HG03558 (cell line): Measurements from ENCODE around the gene ZSCAN23.
A peak's percentile ranks its signal among the peaks of the same experiment; 100 is the strongest.
"Not testable (repeated sequence)": the region's sequence is repeated elsewhere in the genome, so short reads cannot be mapped to it uniquely, and the experiment has no call there.

ENCODE experiments used
- ATAC-seq: cut with Tn5 transposase; IDR thresholded peaks from one replicate; pipeline ENCODE4 v1.9.1; 2021; ENCODE audit warnings: moderate number of reproducible peaks; ENCODE audit not compliant: unreplicated experiment; ENCODE audit errors: extremely low read depth

The ZSCAN23 gene

GRCh38 chr6:28443112-28443773 is at the start of gene ZSCAN23:
ZSCAN23 (minus strand) TSS chr6:28443491; CDS start chr6:28436266, 7,225 bp downstream.
- ATAC-seq, result peak; percentile 72

DNA sequence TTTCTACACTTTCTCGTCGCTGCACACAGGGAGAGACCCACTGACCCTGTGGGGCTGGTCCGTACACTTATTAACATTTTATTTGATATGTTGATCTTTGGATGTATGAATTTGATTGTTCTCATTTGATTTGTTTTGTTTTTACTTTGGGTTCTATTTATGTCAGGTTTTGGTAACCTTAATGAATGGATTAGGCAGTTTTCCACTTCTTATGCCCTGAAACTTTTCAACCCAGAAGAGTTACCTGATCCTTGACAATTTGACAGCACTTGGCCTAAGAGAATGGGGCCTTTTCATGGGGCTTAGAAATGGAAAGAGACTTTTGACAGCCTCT is 48.7 kb upstream of the ZSCAN23 start:
- ATAC-seq, result no peak

GRCh38 chr6:28490205-28490890 is 47.1 kb upstream of the ZSCAN23 start:
- no peak for ATAC-seq

DNA sequence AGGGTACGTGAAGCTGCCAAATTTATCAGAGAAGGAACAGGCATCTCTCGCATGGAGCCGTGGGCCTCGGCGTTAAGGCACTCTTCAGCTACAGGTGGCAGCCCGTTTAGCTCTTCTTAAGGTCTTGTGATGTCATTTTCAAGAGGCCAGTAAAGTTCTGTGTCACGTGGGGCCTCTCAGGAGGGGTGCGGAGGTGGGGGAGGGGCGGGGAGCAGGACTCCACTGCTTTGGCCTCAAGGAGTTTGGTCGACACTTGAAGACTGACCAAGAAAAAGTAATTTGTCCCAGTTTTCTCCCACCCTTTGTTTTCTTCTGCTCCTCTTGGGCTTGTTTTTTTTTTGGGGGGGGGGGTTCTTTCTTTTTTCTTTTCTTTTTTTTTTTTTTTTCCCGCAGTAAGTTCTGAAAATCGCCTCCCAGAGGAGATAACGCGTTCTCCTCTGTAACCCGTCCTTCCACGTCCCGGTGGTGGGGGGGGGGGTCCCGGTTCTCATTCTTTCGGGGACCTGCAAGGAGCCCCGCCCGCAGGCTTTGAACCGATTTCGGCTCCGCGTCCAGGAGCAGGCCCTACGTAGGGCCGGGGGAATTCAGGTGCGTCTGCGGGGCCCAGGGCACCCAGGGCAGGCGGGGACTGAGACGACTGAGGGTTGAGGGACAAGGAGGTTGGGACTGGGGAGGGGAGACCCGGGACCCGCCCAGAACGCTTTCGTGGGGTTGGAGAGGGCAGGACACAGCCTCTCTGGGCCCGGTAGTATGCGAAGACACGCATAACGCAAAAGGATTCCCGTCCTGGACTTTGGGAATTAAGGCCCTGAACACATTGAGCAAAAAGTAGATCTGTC is 46.3 kb upstream of the ZSCAN23 start:
- ATAC-seq, result no peak

DNA sequence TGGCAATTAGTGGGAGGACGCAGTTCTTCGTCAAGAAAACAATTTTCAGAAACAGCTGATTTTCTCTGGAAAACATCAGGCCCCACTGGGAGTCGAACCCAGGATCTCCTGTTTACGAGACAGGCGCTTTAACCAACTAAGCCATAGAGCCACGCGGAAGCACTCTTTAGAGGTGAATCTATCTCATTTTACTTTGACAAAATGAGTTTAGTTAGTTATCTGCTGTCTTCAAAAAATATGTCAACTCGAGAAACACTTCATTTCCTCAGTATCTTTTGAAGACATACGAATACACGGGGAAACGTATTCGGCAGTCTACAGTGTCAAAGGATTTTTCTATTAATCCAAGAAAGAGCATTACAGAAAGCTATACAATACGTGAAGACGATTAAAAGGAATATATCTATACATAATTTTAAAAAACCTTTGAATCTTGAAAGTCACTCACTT is 45.6 kb upstream of the ZSCAN23 start:
- ATAC-seq, result no peak

GRCh38 chr6:28486988-28487742 is 43.9 kb upstream of the ZSCAN23 start:
- no peak for ATAC-seq

GRCh38 chr6:28486533-28486932 is 43.2 kb upstream of the ZSCAN23 start:
- ATAC-seq, result no peak

DNA sequence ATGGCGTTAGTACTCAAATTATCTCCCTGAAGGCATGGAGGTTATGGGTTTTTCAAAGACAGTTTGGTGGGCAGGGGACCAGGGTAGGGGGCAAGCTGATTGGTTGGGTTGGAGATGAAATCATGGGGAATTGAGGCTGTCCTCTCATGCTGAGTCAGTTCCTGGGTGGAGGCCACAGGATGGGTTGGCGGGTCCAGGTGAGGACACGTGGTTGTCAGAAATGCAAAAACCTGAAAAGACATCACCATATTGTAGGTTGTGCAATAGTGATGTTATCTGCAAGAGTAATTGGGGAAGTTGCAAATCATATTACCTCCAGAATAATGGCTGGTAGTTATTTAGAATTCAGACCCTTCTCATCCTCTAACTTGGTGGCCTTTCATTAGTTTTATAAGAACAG is 42.2 kb upstream of the ZSCAN23 start:
- no peak for ATAC-seq

GRCh38 chr6:28480253-28480932 is 37.1 kb upstream of the ZSCAN23 start:
- ATAC-seq, result no peak

GRCh38 chr6:28478518-28478917 is 35.2 kb upstream of the ZSCAN23 start:
- no peak for ATAC-seq

GRCh38 chr6:28474441-28475219 is 31.3 kb upstream of the ZSCAN23 start:
- no peak for ATAC-seq

DNA sequence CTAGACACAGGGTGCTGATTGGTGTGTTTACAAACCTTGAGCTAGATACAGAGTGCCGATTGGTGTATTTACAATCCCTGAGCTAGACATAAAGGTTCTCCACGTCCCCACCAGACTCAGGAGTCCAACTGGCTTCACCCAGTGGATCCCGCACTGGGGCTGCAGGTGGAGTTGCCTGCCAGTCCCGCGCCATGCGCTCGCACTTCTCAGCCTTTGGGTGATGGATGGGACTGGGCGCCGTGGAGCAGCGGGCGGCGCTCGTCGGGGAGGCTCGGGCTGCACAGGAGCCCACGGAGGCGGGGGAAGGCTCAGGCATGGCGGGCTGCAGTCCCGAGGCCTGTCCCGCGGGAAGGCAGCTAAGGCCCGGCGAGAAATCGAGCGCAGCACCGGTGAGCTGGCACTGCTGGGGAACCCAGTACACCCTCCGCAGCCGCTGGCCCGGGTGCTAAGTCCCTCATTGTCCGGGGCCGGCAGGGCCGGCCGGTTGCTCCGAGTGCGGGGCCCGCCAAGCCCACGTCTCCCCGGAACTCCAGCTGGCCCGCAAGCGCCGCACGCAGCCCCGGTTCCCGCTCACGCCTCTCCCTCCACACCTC is 26.0 kb upstream of the ZSCAN23 start:
- not testable (repeated sequence) for ATAC-seq

DNA sequence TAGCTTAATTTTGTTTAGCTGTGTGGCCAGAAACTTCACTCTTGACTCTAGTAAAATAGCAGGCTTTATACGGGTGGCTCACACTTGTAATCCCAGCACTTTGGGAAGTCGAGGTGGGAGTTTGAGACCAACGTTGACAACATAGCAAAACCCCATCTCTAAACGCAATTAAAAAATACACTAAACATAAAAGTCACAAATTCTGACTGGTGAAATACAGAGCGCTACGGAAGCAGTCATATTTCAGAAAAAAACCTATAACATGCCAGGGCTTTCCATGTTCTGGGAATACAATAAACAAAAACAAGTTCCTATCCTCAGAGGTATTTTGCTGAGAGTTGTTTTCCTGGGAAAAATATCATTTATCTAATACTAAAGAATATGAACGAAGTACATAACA is 24.8 kb upstream of the ZSCAN23 start:
- ATAC-seq, result no peak

GRCh38 chr6:28462401-28462800 is 19.1 kb upstream of the ZSCAN23 start:
- ATAC-seq, result no peak

GRCh38 chr6:28458568-28458967 is 15.3 kb upstream of the ZSCAN23 start:
- no peak for ATAC-seq

DNA sequence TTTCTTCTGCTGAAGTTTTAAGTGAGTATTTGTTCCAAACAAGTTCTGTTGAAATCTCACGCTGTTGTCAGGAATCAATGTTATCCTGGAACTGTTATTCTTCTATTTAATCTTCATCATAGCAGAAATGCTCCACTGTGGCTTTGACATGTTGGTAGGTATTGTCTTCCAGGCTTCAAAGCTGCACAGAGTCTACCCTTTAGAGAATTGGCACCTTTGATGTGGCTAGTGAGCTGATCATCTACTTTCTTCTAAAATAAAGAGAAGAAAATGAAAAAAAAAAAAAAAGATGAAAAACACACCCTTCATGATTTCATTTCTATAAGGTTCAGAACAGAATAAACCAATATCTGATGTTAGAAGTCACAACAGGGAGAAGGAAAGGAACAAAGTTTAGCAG is 5.8 kb upstream of the ZSCAN23 start:
- no peak for ATAC-seq

DNA sequence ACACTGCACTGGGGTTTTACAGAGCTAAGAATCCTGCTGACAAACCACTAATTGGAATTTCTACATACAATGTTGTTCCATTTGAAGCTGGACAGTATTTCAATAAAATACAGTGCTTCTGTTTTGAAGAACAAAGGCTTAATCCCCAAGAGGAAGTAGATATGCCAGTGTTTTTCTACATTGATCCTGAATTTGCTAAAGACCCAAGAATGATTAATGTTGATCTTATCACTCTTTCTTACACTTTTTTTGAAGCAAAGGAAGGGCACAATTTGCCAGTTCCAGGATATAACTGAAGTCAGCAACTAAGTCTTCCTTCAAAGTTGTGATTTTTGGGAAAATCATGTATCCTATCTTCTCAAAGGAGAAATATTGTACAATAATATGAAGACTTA is 4.2 kb upstream of the ZSCAN23 start:
- not testable (repeated sequence) for ATAC-seq

- ATAC-seq, result no peak
These were observed 3.7 kb upstream of the ZSCAN23 start for GRCh38 chr6:28446818-28447511.
